T-helper 1 cell treated with Interleukin-12 subunit alpha and Interleukin-12 subunit beta and Interleukin-4 antibody, amounts not matched to agents 30 ng/mL and 1 ng/mL, for 36 hours (primary cell): ENCODE data around the gene HJV. TPM values are rescaled to one million over a fixed set of nuclear protein-coding genes. Genes with fewer than 3 reads are reported as not detected.
"Not testable (repeated sequence)": the region's sequence is repeated elsewhere in the genome, so short reads cannot be mapped to it uniquely, and the experiment has no call there.

ENCODE experiments used
- intact Hi-C: fragments of 100-400 bp; cut with micrococcal nuclease; formaldehyde crosslinking; loops from one replicate; pipeline ENCODE4 v1.15.1; 2024
- total RNA-seq: library from RNA; stranded (reverse); gene quantifications from 2 replicates; pipeline ENCODE4 v1.2.3, GENCODE V29; 2022

Gene HJV
- not detected in 2 replicates for total RNA-seq

- intact Hi-C loops: no loop called here
Observed at GRCh38 chr1:146021622-146022402, at the start of gene HJV. HJV (minus strand) TSS chr1:146021735; CDS start chr1:146020231, 1,504 bp downstream.

- intact Hi-C loops: not testable (repeated sequence)
Observed at GRCh38 chr1:146059148-146059547, 37.6 kb upstream of the HJV start.

GRCh38 chr1:146051852-146052676 lies 30.5 kb upstream of the HJV start:
- intact Hi-C loops: loop anchor here (1.0 to 2.0 kb wide), 2 partner anchors 13 to 71 kb away; no protein-coding TSS in a partner anchor

- intact Hi-C loops: loop anchor here (1.0 kb wide), 1 partner anchor 12 kb away; no protein-coding TSS in a partner anchor
Observed at GRCh38 chr1:146051452-146051851, 29.9 kb upstream of the HJV start.

- intact Hi-C loops: not testable (repeated sequence)
Observed at GRCh38 chr1:146050652-146050963, 29.1 kb upstream of the HJV start.

GRCh38 chr1:146049866-146050651 lies 28.5 kb upstream of the HJV start:
- intact Hi-C loops: not testable (repeated sequence)

- intact Hi-C loops: no loop called here
Observed at GRCh38 chr1:146049436-146049835, 27.9 kb upstream of the HJV start.

GRCh38 chr1:146048514-146049115 lies 27.1 kb upstream of the HJV start:
- intact Hi-C loops: not testable (repeated sequence)

- intact Hi-C loops: no loop called here
Observed at GRCh38 chr1:146046664-146047063, 25.1 kb upstream of the HJV start.

GRCh38 chr1:146039844-146040194 lies 18.3 kb upstream of the HJV start:
- intact Hi-C loops: loop anchor here (1.0 to 2.0 kb wide), 2 partner anchors 11 to 181 kb away; partner anchors contain the start of gene PIAS3

GRCh38 chr1:146036965-146037646 lies 15.6 kb upstream of the HJV start:
- intact Hi-C loops: loop anchor here (2.0 kb wide), 1 partner anchor 118 kb away; the partner anchor contains the start of gene PEX11B

- intact Hi-C loops: loop anchor here (2.0 kb wide), 1 partner anchor 118 kb away; the partner anchor contains the start of gene PEX11B
Observed at GRCh38 chr1:146036241-146036964, 14.9 kb upstream of the HJV start.

- intact Hi-C loops: loop anchor here (1.0 to 2.0 kb wide), 4 partner anchors 28 to 71 kb away; partner anchors contain the start of genes ANKRD34A, POLR3GL and TXNIP
Observed at GRCh38 chr1:146035048-146035423, 13.5 kb upstream of the HJV start.

- intact Hi-C loops: no loop called here
Observed at GRCh38 chr1:146032631-146033219, 11.2 kb upstream of the HJV start.

GRCh38 chr1:146031476-146031875 lies 9.9 kb upstream of the HJV start:
- intact Hi-C loops: no loop called here

- intact Hi-C loops: no loop called here
Observed at GRCh38 chr1:146029117-146029516, 7.6 kb upstream of the HJV start.

- intact Hi-C loops: not testable (repeated sequence)
Observed at GRCh38 chr1:146026650-146027049, 5.1 kb upstream of the HJV start.

GRCh38 chr1:146025787-146026495 lies 4.4 kb upstream of the HJV start:
- intact Hi-C loops: not testable (repeated sequence)
